Activated gamma-delta T cell (primary cell): ENCODE results near the gene TSSK3.

Source experiments
- DNase-seq: peaks from one replicate; lab custom pipeline; 2025; lab: John Stamatoyannopoulos, UW
- total RNA-seq, 2 donors: gene quantifications; one replicate each; lab custom pipeline; 2026; lab: John Stamatoyannopoulos, UW

TSSK3 gene
- 0.35 to 1.5 reads per million in 2 donors for total RNA-seq

GRCh38 chr1:32362474-32363313 lies at the start of gene TSSK3, which contains the start of gene FAM229A:
TSSK3 (plus strand) TSS chr1:32362539; CDS start chr1:32362702, 163 bp downstream.
FAM229A (minus strand) TSS chr1:32362485; CDS start chr1:32362091, 394 bp downstream.
- no peak for DNase-seq

- DNase-seq, result no peak
Measured at GRCh38 chr1:32316903-32317277, 45.4 kb upstream of the TSSK3 start.

- DNase-seq, result no peak
Measured at GRCh38 chr1:32318127-32318869, 44.0 kb upstream of the TSSK3 start.

GRCh38 chr1:32321712-32322291 lies 40.5 kb upstream of the TSSK3 start:
- no peak for DNase-seq

GRCh38 chr1:32327204-32327603 lies 35.1 kb upstream of the TSSK3 start:
- DNase-seq, result no peak

GRCh38 chr1:32329931-32330466 lies 32.3 kb upstream of the TSSK3 start:
- no peak for DNase-seq

- no peak for DNase-seq
Measured at GRCh38 chr1:32330558-32331151, 31.7 kb upstream of the TSSK3 start.

- no peak for DNase-seq
Measured at GRCh38 chr1:32331549-32331948, 30.8 kb upstream of the TSSK3 start.

GRCh38 chr1:32332290-32333079 lies 29.9 kb upstream of the TSSK3 start:
- no peak for DNase-seq

GRCh38 chr1:32333251-32333963 lies 28.9 kb upstream of the TSSK3 start:
- DNase-seq, result no peak

- DNase-seq, result no peak
Measured at GRCh38 chr1:32334274-32334861, 28.0 kb upstream of the TSSK3 start.

GRCh38 chr1:32334864-32335534 lies 27.3 kb upstream of the TSSK3 start:
- DNase-seq, result peak; percentile 55

GRCh38 chr1:32335535-32335789 lies 26.9 kb upstream of the TSSK3 start:
- no peak for DNase-seq

- peak; percentile 76 for DNase-seq
Measured at GRCh38 chr1:32335790-32336590, 26.3 kb upstream of the TSSK3 start, which contains the start of gene MARCKSL1. MARCKSL1 (minus strand) TSS chr1:32336233; CDS start chr1:32336033, 200 bp downstream.

- DNase-seq, result no peak
Measured at GRCh38 chr1:32336591-32336932, 25.8 kb upstream of the TSSK3 start.

- DNase-seq, result no peak
Measured at GRCh38 chr1:32336963-32337675, 25.2 kb upstream of the TSSK3 start.

GRCh38 chr1:32337855-32338636 lies 24.3 kb upstream of the TSSK3 start:
- peak; percentile 15 for DNase-seq
